ENCODE measurements around the gene LGALS16.
A peak's percentile ranks its signal among the peaks of the same experiment; 100 is the strongest.
"Not testable (repeated sequence)": the region's sequence is repeated elsewhere in the genome, so short reads cannot be mapped to it uniquely, and the experiment has no call there.

LGALS16 gene, protein sequence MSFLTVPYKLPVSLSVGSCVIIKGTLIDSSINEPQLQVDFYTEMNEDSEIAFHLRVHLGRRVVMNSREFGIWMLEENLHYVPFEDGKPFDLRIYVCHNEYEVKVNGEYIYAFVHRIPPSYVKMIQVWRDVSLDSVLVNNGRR

GRCh38 chr19:39655613-39656012 is at the start of gene LGALS16:
Gene LGALS16 (plus strand): TSS chr19:39655913. CDS start chr19:39655962, 49 bp downstream.
- FAIRE-seq, result no peak

DNA sequence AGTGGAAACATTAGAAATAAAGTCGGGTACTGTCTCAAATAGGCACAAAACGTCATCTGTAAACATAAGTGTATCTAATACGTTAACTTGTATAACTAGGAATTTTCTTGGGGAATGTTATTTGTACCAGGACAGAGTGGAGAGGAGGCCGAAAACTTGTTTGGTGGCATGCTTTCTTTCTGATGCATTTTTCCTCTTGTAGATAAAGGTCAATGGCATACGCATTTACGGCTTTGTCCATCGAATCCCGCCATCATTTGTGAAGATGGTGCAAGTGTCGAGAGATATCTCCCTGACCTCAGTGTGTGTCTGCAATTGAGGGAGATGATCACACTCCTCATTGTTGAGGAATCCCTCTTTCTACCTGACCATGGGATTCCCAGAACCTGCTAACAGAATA is 48.7 kb upstream of the LGALS16 start:
- FAIRE-seq, result no peak

DNA sequence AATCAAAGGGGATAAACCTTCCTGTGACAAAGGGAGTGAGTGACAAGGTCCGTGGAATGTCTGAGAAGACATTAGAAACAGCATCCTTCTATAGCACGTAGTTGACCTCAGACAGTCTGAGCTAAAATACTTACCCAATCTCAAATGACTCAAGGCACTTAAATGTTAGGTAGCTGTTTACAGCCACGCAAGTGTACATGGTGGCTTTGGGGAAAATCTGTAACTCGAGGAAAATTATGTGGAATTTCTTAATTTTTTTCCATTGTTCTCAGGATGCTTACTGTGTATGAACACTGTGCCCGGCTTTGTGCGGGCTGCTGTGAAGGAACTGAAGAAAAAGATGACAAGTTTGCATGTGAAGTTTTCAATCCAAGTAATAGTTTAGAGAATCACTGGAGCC is 48.2 kb upstream of the LGALS16 start:
- FAIRE-seq, result no peak

- no peak for FAIRE-seq
Measured at GRCh38 chr19:39613597-39613996, 42.1 kb upstream of the LGALS16 start.

DNA sequence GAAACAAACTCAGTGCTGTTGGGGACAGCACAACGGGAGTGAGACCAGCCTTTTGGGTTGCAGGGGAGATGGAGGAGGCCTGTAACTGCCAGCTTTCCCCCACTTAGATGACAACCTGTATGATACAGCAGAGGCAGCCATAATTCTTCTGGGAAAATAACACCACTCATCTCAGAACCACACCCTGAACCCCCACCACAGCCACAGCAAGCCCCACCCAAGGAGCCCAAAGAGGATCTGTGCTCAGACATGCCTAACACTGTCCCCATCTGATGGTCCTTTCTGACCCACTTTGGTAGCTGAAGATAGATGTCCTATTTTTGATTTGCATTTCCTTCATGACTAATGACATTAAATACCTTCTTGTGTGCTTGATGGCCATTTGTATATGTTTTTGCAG is 38.0 kb upstream of the LGALS16 start:
- no peak for FAIRE-seq

DNA sequence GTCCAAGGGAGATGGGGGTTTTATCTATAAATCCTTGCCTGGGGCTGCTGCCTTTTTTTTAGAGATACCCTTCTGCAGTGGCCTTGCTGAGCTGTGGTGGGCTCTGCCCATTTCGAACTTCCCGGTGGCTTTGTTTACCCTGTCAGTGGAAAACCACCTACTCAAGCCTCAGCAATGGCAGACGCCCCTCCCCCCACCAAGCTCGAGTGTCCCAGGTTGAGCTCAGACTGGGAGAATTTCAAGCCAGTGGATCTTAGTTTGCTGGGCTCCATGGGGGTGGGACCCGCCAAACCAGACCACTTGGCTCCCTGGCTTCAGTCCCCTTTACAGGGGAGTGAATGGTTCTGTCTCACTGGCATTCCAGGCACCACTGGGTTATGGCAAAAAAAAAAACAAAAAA is 31.8 kb upstream of the LGALS16 start:
- no peak for FAIRE-seq

- not testable (repeated sequence) for FAIRE-seq
Measured at GRCh38 chr19:39627631-39628030, 28.1 kb upstream of the LGALS16 start.

- no peak for FAIRE-seq
Measured at GRCh38 chr19:39631178-39631577, 24.5 kb upstream of the LGALS16 start.

DNA sequence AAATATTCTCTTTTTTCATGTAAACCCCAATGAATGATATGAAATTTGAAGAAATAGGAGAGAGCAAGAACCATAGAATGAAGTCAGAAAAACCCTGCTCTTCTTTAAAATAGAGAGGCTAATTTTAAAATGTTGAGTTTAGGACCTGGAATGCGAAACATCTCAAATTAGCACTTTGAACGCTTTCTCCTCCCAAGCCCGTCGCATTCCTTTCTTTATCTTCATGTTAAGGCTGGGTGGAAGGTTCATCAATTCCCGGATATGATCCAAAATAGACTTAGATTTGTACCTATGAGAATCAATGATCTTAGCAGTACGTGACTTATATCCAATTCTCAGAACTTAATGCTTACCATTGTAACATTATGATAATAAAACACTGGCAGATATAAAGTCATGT is 24.1 kb upstream of the LGALS16 start:
- FAIRE-seq, result peak; percentile 27

DNA sequence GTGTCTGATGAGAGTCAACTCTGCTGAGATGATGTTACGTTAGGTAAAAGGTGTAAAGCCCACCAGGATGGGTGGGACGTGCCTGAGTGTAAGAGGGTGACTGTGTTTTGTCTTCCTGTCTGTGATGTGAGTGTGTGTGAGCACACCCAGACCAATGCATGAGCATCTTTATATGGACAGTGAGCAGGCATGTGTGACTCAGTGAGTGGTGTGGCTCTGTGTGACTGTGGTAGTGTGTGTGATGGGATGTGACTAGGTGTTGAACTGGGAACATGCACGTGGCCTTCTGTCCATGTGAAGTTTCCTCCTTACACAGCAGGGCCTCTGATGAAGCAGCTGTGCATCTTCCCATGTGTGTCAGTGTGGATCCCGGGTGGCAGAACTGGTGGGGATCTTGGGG is 17.8 kb upstream of the LGALS16 start:
- FAIRE-seq, result no peak

DNA sequence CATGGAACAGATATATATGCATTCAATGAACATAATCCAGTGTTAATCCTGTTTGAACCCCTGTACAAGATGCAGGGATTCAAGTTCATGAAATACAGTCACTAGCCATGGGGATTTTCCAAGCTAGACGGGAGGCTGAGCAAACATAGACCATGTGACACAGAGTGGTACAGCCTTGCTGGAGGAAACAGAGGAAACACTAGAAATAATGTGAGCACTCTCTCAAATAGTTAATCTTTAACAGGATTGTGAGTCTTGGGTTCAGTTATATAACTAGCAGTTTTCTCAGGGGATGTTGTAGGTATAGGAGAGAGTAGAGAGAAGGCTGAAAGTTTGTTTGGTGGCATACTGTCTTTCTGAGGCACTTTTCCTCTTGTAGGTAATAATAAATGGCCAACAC is 13.9 kb upstream of the LGALS16 start:
- no peak for FAIRE-seq

- no peak for FAIRE-seq
Measured at GRCh38 chr19:39643591-39643990, 12.1 kb upstream of the LGALS16 start.

DNA sequence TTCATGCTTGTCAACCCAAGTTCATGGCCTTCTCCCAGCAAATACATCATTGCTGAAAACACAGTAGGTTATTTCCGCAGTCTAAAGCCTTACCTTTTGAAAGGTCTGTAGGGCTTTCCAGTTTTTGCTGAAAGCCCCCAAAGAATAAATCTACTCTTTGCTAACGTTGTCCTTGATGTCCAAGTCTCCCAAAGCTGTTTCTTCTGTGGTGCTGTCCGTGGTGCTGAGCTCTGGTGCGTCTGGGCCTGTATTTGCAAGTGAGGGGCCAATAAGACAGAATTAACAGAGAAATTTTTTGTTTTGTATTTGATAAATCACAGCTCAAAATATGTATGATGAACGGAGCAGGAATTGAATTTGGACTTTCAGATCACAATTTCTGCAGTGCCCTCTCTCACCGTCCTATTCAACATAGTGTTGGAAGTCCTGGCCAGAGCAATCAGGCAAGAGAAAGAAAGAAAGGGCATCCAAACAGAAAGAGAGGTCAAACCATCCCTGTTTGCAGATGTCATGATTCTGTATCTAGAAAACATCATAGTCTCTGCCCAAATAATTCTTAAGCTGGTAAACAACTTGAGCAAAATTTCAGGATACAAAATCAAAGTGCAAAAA is 9.8 kb upstream of the LGALS16 start:
- FAIRE-seq, result no peak

GRCh38 chr19:39647918-39648317 is 7.8 kb upstream of the LGALS16 start:
- FAIRE-seq, result no peak

GRCh38 chr19:39659791-39660190 is 4.1 kb downstream of the LGALS16 start:
- FAIRE-seq, result no peak

GRCh38 chr19:39660661-39661060 is 4.9 kb downstream of the LGALS16 start:
- FAIRE-seq, result no peak

DNA sequence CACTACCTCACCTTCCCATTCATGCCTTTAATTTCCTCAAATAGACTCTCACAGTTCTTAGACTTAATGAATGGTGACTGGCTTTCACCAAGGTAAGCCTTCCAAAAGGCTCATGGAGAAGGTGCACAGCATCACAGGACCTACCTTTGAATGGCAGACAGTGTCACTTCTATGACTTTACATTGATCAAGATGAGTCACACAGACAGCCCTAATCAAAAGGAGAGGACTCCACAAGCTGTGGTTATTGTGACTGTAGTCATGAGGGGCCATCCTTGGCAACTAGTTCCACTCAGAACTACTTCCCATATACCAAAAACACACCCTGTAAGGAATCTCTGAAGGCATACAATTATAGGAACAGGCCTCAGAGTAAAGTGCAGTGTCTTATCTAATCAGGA is 5.9 kb downstream of the LGALS16 start:
- no peak for FAIRE-seq

DNA sequence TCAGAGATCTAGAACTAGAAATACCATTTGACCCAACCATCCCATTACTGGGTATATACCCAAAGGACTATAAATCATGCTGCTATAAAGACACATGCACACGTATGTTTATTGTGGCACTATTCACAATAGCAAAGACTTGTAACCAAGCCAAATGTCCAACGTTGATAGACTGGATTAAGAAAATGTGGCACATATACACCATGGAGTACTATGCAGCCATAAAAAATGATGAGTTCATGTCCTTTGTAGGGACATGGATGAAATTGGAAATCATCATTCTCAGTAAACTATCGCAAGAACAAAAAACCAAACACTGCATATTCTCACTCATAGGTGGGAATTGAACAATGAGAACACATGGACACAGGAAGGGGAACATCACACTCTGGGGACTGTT is 14.1 kb downstream of the LGALS16 start:
- not testable (repeated sequence) for FAIRE-seq

DNA sequence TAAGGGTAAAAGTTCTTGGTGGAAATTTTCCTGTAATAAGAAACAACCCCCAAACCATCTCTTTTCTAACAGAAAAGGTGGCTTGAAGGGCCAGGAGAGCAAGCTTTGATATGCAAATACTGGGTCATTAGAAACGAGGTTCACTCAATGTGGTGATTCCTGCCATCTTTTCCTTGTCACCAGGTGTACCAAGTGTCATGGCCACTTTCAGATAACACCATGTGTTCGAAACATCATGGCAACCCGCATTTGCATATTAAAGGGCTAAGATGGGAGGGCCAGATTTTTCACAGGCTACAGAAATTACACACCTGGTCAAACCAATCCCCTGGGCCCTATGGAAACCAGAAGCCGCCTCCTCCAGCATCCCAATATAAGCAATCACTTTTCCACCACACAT is 15.3 kb downstream of the LGALS16 start:
- no peak for FAIRE-seq

DNA sequence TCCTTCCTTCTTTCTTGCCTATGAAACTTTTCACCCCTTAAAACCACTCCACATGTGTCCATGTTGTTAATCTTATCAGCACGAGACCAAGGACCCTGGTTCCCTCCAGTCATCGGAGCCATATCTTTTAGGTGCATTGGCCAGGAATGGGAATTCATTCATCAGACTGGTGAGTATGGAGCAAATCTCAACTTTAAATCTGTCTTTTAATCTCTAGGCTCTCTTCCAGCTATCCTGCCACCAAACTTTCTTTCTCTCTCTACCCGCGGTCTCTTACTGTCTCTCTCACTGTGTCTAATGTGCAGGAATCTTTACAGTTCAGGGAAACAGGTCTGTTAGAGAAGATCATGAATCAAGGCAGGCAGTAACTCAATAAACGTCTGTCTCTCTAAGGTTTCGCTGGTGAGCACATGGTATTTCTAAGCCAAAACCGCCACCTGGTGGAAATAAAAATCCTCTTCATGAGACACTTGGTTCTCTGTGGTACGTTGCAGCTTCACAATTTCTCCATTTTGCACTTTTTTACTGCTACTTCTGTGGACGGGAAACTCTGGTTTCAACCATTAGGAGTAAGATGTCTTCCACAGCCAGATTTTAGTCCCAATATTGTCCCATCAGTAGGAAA is 16.1 kb downstream of the LGALS16 start:
- FAIRE-seq, result peak; percentile 94

DNA sequence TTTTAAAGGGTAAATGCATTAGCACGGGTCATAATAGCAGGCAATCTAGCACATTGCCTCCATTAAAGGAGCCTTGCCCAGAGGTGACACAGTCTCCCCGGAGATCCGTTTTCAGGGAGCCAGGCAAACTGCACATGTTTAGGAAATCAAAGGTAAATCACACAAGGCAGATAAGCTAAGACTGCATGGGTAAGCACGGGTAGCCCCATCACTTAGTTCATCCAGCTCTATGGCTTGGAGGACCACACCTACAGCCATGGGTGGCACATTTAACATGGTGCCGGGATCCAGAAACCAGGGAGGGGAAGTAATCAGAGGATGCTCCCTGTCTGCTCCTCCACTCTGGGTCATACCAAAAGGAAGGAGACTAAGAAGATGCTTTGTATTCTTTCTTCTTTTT is 16.8 kb downstream of the LGALS16 start:
- FAIRE-seq, result no peak

DNA sequence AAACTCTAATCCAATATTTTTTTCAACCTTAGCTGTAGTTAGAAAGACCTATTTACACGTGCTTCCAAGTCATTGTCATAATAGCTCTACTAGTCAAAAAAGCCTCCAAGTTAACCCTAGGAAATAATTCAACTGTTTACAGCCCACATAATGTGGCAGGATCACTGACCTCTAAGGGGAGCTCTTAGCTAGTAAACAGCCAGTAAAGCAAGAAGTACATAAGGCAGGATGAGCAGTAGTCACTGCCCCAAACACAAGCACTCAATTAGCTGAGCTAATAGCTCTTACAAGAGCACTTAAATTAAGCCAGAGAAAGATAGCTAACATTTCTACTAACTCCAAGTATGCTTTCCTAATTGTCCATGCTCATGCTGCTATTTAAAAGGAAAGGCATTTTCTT is 18.1 kb downstream of the LGALS16 start:
- FAIRE-seq, result not testable (repeated sequence)

GRCh38 chr19:39676004-39676403 is 20.3 kb downstream of the LGALS16 start:
- no peak for FAIRE-seq

GRCh38 chr19:39677961-39678889 is 22.5 kb downstream of the LGALS16 start:
- FAIRE-seq, result no peak
